ENCODE measurements around the gene HPS4.

DNA sequence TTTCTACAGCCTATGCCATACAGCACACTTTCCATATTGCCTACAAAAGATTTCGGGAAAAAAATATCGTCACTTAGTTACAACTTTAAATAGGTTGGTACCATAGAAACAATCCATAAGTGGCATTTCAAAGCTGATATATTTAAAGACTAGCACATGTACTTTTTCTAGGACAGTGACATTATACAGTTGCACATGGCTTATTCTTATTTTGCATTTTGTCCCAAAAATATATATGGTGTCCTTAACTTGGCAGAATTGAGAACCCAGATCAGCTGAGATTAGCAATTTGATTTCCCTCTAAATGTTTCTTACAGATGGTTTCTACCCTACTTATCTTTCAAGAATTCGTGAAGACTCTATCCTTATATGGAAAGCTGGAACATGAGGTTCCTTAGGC is 32.3 kb upstream of the HPS4 start:
- TF ChIP-seq EZH2phosphoT487 (IDR thresholded peaks at IDR 0.05; ENCODE audit: insufficient read depth, low read depth) (no peak), EZH2 (IDR thresholded peaks at IDR 0.05; ENCODE audit: insufficient read depth, poor library complexity, severe bottlenecking) (no peak)
